NCI-H128 (cell line): ENCODE measurements around the gene KRT9.
"Not testable (repeated sequence)": the region's sequence is repeated elsewhere in the genome, so short reads cannot be mapped to it uniquely, and the experiment has no call there.

Source experiments
- DNase-seq: peaks from one replicate; lab custom pipeline; 2025; ENCODE audit not compliant: unreplicated experiment; lab: John Stamatoyannopoulos, UW

KRT9 gene

DNA sequence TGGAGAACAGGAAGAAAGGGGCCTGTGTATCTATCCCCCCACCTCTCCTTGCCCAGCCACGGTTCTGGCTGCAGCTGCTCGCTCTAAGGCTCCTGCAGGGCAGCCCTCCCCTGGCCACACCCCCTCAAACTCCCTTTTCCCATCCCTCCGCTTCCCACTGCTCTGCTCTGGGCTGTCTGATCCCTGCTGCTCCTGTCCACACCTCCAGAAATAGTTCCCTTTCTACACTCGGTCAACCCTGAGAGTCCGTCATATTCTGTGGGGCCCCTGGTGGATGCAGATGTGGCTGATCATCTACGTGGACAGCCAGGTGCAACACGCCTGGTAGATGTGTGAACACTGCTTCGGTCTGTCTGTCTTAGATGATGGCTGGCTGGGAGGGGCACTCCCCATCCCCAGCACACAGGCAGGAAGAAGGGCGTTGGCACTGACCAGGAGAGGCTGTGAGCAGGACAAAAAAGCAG lies 24.4 kb downstream of the KRT9 start:
- DNase-seq: no peak

DNA sequence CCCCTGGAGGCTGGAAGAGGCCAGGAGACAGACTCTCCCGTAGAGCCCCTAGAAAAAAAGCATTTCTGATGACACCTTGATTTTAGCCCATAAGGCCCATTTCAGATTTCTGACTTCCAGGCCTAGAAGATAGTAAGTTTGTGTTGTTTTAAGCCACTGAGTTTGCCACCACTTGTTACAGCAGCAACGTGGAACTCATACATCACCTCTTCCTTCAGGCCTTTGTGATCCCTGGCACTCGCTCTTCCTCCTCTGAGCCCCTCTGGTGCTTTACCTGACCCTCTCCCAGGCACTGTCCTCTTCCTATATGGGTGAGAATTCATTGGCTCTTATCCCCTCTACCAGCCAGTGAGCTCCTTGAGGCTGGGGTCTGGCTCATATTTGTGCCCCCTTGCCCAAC lies 25.0 kb downstream of the KRT9 start:
- no peak for DNase-seq

DNA sequence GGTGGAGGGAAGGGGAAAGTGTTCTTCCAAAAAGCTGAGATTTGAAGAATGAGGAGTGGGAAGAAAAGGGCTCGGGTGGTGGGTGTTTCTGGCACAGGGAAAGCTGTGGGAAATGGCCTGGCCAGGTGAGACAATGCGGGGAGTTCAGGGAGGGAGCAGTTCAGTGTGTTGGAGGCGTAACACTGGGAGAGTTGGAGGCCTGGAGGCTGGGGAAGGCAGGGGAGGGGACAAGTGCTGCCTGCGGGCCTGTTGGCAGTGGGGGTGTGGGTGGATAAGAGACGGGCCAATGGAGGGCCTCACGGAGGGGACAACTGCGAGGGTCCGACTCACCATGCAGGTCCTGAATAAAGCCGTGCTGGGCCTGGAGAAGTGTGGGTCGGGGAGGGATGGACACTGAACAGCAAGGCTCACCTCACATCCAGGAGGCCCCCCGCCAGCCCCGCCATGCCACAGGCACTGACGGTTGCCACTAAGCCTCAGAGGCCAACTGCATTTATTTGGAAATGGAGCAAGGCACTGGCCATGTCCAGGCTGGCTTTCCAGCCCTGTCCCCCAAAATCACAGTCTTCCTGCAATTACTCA lies 25.9 kb downstream of the KRT9 start:
- no peak for DNase-seq

DNA sequence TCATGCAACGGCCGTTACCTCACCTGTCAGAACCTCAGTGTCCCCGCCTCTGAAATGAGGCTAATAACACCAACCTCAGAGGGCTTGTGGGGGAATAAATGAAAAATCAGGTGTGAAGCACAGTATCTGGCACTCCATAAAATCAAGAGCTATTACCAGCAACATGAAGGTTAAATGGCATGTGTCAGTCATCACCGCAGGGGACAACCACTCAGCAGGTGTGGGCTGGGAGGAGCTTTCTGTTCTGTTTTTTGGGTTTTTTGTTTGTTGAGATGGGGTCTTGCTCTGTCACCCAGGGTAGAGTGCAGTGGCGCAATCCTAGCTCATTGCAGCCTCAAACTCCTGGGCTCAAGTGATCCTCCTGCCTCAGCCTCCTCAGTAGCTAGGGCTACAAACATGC lies 26.9 kb downstream of the KRT9 start:
- DNase-seq: no peak

DNA sequence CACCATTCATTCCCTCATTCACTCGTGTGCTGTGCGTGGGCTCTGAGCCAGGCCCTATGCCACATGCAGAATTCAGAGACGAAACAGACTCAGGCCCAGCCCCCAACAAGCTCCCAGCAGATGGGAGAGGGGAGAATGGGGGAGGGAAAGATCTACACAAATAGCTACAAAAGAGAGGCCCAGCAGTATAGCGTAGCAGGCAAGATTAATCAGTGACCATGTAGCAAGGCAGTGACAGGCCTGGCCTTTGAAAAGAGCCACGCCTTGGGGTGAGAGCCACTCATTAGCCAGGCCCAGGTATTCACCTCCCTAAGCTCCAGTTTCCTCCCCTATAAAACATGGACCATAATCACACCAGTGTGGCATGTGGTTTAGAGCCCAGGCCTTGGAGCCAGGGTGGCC lies 27.4 kb downstream of the KRT9 start:
- DNase-seq: no peak

DNA sequence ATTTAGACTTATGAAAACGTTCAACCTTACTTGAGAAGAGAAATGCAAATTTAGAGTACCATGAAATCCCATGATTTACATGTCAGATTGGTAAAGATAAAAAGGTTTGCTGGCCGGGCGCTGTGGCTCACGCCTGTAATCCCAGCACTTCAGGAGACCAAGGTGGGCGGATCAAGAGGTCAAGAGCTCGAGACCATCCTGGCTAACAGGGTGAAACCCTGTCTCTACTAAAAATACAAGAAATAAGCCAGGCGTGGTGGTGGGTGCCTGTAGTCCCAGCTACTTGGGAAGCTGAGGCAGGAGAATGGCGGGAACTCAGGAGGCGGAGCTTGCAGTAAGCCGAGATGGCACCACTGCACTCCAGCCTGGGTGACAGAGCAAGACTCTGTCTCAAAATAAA lies 29.1 kb downstream of the KRT9 start:
- DNase-seq: not testable (repeated sequence)

DNA sequence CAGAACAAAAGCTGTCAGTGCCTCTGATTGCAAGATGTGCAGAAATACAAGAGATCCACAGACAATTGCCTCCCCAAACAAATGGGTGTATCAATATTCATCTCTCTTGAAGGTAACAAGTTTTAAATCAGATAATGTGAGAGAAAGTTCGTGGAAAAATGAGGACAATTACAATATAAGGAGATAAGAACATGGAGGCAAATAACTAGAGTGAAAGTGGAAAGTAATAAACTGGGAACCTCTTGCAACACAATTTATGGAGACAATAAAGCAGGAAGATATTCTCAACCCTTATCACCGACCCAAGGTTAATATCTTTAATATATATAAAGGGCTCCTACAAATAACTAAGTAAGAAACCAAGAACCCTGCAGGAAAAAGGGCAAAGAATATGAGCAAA lies 29.5 kb downstream of the KRT9 start:
- no peak for DNase-seq

DNA sequence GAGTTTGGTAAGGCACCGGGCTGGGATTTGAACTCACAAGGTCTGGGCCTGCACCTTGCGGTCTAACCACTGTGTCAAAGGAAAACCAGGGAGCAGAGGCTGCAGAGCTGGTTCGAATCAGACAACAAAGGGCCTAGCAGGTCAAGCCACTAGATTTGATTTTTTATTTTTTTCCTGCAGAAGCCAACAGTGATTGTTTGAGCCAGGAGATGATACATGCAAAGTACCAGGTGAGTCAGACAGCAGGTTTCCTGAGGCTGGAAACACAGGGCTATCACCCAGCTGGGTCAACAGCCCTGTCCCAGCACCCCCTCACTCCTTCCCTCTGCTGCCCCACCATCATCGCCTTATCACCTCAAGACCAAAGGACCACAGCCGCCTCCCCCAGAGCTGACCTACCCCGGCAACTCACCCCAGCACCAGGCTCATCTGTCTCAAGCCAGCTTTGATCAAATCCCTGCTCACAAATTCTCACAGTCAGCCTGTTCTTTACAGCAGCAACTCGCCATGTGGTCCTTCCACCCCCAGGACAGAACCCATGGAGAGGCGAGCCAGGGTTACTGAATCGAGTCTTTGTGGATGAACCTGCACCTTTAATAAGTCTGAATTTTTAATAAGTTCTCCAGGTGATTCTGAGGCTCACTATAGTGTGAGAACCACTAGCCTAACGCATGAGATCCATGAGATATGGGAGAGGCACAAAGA lies 30.8 kb downstream of the KRT9 start:
- no peak for DNase-seq

DNA sequence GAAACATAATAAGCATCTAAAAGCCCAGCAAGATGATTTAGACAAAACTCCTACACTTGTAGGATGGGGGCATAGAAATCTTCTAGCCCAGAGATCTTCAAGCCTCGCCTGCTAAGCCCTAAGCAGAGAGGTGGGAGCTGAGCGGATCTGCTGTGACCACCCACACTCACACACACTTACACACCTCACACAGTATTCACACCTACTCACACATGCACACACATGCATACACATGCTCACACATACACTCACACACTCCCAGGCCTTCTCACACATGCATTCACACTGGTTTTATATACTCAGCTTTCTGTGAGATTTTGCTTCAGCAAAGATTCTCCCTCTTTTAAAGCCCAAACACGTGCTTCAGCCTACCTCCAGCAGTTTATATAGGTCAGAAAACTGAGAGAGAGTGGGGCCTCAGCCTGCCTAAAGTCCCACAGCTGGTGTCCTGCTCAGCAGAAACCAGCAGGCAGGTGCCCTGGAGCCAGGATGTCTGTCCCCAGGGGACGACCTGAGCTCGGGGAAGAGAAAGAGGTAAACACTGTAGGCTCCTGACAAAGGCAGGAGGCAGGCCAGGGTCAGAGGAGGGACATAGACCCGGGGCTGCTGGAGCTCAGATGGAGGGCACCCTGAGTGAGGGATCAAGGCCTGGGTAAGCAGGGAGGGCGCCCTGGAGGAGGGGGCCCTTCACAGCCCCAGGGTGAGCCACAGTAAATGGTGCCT lies 31.7 kb downstream of the KRT9 start:
- DNase-seq: no peak

DNA sequence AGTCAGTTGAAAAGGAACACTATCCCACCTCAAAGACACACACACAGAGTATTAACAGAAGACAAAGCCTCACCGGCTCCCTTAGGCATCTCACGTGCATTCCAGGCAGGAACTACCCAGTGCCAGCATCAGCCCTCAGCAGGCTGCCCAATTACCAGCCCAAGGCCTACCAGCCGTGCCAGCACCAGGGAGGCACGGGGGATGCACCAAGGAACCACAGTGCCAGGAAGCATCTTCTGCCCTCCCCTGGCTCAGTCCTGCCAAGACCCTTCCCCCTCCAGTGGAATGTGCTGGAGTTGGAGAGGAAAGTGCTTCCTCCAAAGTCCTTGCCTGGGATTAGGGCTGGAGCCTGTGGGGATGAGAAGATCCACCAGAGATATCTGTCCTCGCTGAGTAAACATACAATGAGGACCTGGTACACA lies 32.8 kb downstream of the KRT9 start:
- DNase-seq: no peak

DNA sequence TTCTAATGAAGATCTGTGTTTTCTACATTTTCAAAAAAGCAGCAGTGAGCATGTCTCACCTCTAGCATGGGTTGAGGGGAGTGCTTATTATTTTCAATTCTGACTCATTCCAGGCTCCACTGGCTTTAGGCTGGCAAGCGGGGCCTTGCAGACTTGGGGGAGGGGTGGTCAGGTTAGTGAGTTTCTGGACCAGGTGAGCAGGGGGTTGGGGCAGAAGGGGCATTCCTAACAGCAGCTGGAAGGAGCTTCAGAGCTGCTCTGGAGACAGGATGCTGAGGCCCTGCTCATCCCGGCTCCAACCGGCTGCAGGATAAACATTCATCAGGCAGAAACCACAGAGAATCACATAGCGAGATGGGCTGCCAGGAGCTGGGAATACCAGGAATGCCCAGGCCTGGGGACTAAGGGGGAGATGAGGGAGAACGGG lies 33.3 kb downstream of the KRT9 start:
- DNase-seq: no peak

DNA sequence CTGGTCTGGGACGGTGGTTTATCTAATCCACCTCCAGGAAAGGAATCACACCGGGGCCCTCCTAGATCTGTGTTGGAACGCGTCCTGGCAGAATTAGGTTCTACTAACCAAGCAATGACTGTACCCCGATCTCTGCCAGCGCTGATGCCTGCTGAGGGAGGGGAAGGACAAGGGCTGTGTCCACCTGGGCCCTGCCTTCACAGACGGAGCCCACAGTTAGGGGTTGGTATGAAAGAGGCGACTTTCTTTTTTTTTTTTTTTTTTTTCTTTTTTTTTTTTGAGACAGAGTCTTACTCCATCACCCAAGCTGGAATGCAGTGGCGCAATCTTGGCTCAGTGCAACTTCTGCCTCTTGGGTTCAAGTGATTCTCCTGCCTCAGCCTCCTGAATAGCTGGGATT lies 33.9 kb downstream of the KRT9 start:
- no peak for DNase-seq

DNA sequence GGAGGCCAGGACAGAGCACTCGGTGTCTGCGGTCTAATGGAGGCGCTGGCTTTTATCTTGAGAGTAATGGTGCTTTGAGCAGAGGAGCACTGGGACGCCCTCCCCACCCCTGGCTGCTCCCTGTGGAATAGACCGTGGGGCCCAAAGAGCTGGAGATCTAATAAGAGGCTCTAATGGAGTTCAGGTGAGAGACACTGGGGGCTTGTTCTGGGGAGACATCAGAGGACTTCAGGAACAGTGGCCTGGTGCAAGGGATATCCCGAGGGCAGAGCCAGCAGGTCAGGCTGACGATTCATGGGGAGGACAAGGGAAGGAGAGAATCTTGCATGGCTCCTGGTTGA lies 34.3 kb downstream of the KRT9 start:
- DNase-seq: no peak

DNA sequence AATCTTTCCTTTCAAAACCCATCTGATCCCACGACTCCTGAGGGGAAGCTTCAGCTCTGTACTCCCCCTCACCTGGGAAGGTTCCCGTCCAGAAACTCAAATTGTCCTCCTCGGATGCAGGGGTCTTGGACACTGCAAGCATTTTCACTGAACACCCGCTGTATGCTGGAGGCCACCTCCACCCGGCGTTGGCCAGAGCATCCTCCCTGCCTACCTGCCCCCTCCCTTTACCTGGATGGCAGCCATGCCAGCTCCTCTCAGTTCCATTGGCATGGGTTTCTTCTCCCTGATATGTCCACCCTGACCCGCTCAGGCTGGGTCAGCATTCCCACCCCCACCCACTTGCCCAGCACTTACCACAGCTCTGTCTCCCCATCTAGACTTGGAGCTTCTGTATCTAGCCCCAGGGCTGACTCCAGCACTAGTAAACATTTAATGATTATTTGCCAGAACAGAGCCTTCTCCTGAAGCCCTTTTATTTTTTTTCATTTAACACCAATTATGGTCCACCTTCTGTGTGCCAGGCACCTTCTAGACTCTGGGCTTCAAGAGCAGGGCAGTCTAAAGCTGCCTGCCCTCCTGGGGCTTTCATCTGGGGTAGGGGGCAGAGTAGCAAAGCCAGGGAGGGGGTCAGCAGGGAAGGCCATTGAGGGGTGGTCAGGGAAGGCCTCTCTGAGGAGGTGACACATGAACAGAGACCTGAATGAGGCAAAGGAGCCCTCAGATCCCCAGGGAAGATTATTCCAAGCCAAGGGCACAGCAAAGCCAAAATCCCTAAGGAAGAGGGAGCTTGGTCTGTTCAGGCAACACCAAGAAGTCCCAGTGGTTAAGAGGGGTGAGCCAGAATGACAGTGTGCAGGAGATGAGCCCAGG lies 34.9 kb downstream of the KRT9 start:
- DNase-seq: no peak

DNA sequence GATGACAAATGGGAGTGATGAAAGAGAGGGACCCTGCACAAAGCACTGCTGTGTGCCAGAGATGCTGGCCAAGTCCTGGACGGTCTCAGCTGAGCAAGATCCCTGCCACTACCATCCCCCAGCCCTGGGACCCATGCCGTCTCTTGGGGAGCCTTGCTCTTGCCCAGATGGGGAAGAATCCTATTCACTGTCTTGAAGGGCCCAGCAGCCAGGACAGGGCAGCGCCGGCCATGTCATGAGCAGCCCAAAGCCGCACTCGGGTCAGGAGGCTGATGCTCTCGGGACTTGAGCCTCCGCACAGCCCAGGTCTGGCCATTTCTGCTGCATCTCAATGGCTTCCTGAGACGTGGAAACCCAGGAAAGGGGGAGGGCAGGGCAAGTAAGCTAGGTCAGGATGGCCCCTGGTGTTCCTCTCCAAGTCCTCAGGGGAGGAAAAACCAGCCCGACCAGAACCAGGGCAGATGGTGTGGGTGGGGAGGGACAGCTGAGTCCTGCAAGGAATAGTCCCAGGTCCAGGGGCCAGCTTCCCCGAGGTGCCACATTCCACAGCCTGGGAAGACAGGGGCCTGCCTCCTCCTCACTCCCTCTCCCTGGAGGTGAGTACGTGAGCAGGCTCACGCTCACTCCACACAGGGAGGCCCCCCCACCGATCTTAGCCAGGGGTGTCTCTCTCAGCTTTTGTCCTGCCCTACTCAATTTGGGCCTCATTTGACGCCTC lies 35.9 kb downstream of the KRT9 start:
- no peak for DNase-seq

DNA sequence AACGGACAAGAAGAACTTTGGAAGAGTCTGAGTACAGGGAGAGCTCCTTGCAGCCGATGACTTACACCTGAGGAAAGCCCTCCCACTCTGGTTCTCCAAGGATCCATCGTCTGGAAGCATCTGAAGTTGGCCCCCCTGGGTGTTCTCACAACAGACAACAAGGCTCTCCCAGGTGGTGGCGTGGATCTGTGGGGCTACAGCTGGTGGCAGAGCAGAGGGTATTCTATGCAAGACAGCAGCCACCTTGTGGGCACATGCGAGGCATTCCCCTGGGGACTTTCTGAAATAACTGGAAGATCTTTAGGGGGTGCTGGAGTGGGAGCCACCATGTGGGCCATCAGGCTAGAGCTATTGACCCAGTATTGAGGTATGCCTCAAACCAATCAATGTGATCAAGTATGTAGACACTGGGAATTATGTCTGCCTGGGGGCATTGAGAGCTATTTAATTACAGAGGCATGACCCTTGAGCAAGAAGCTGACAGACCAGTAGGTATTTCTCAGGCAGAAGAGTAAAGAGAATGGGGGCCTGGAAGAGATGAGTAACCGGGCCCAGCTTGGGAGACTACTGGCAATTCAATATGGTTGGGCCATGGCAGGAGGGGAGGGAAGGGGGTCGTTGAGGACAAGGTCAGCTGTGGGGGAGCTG lies 36.8 kb downstream of the KRT9 start:
- DNase-seq: no peak

DNA sequence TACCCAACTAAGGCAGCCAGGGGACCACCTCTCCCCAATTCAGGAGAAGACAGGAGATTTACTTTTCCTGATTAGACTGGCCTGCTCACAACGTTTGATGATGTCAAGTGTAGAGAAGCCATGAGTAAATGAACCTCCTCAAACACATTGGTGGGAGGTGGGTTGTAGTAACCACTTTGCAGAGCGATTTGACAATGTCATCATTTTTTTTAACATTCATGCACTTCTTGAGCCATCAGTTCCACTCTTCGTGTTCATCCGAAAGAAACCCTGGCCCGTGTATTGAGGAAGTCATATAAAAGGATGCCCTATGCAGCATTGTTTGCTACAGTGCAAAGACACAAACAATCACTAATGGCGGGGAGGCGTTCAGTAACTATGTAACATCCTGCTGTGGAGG lies 38.2 kb downstream of the KRT9 start:
- no peak for DNase-seq

DNA sequence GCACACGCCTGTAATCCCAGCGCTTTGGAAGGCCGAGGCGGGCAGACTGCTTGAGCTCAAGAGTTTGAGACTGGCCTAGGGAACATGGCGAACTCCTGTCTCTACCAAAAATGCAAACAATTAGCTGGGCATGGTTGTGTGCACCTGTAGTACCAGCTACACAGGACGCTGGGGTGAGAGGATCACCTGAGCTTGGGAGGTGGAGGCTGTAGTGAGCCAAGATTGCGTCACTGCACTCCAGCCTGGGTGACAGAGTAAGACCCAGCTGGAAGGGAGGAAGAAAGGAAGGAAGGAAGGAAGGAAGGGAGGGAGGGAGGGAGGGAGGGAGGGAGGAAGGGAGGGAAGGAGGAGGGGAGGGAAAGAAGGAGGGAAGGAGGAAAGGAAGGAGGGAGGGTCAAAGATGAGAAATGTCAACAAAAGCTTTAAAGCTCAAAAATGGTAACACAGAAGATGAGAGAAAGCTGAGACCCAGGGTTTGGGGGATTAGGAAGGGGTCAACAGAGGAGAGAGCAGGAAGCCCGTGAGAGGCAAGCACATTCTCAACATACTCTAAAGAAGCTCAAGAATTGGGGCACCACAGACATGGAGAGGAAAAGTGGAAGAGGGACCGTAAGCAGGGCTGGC lies 38.8 kb downstream of the KRT9 start:
- no peak for DNase-seq

DNA sequence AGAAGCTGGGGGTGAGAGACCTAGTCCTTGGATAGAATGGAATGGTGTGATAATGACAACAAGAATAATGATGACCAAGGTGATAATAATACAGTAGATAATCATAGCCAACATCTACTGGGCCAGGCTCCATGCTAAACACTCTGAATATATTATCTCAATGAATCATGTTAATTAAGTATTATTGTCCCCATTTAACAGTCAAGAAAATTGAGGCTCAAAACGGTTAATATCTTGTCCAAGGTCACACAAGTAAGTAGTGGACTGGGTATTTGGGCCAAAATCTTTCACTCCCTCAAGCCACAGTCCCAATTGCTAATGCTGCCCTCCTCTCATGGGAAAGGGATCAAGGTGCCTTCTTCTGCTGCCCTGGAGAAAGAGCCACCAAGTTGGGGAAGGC lies 39.9 kb downstream of the KRT9 start:
- DNase-seq: no peak
